HepG2 (cell line): Measurements from ENCODE around the gene FAM209A. TPM values are rescaled to one million over a fixed set of nuclear protein-coding genes. Genes with fewer than 3 reads are reported as not detected.

Experiments used
- ATAC-seq: fragments of 200-7000 bp; cut with Tn5 transposase; 3 replicates; pipeline ENCODE4 v1.9.1; 2020; ENCODE audit warnings: mild to moderate bottlenecking, moderate library complexity
- BruUV-seq: library from RNA; stranded (reverse); fragments of 400-500 nt; replicated peaks from 2 replicates; lab custom pipeline; 2021; lab: Mats Ljungman, UMichigan
- CTCF ChIA-PET: fragments of 300-600 bp; formaldehyde crosslinking; extraction: SDS; loops from one replicate; lab custom pipeline; 2021; ENCODE audit warnings: low total read pairs, inconsistent platforms, low intra/inter-chr PET ratio; lab: Yijun Ruan, JAX
- POLR2A ChIA-PET: fragments of 350-600 bp; sonication (Branson Sonifier 250); formaldehyde crosslinking; loops from one replicate; lab custom pipeline; 2020; ENCODE audit warnings: antibody characterized with exemption, inconsistent platforms; lab: Yijun Ruan, JAX
- DNase-seq: peaks from one replicate; pipeline ENCODE4 v3.0.0-alpha.2; 2015; ENCODE audit warnings: low spot score
- FAIRE-seq: peaks from 3 replicates; lab custom pipeline; 2011; peaks lifted over from hg19 to GRCh38; lab: Jason Lieb, UNC
- H2AFZ ChIP-seq: one replicate; pipeline ENCODE4 v1.6.1; 2011; ENCODE audit warnings: low read length, inconsistent platforms
- H3K27ac ChIP-seq: fragments of 300-600 bp; 3 replicates; pipeline ENCODE4 v1.8.0; 2011; ENCODE audit warnings: mixed run types, mild to moderate bottlenecking, mixed read lengths, low read length, inconsistent platforms; ENCODE audit not compliant: insufficient read depth; ENCODE audit errors: extremely low read length
- H3K27me3 ChIP-seq, 2 experiments: fragments of 200-600 bp in 1 of 2; 2 replicates in 1 of 2; 3 replicates in 1 of 2; pipeline versions ENCODE4 v1.6.0 to v1.8.0; 2011; ENCODE audit warnings: low read length in 2 of 2, mild to moderate bottlenecking in 2 of 2, moderate library complexity in 2 of 2, inconsistent platforms in 1 of 2; ENCODE audit not compliant: insufficient read depth in 2 of 2, control insufficient read depth in 1 of 2
- H3K36me3 ChIP-seq, 2 experiments: fragments of 200-600 bp in 1 of 2; replicated peaks in 1 of 2; 2 replicates in 1 of 2; 3 replicates in 1 of 2; pipeline versions ENCODE4 v1.5.1 to v1.8.0; 2011; ENCODE audit warnings: low read length in 2 of 2, inconsistent platforms in 1 of 2; ENCODE audit not compliant: insufficient read depth in 2 of 2, control insufficient read depth in 1 of 2
- H3K4me1 ChIP-seq: 2 replicates; pipeline ENCODE4 v1.5.1; 2012; ENCODE audit warnings: low read length, inconsistent platforms; ENCODE audit not compliant: insufficient read depth
- H3K4me2 ChIP-seq: 2 replicates; pipeline ENCODE4 v1.6.0; 2011; ENCODE audit warnings: low read depth, low read length, inconsistent platforms
- H3K4me3 ChIP-seq, 3 experiments: fragments of 200-600 bp in 1 of 3; sonication (generic), shearing (Covaris generic) in 1 of 3; replicated peaks in 1 of 3; 2 replicates each; pipeline ENCODE4 v1.5.1; 2011 to 2016; ENCODE audit warnings: low read length in 3 of 3, inconsistent platforms in 2 of 3, low read depth in 2 of 3, mild to moderate bottlenecking in 2 of 3, control low read depth in 1 of 3, mixed read lengths in 1 of 3; ENCODE audit not compliant: insufficient read depth in 1 of 3
- H3K79me2 ChIP-seq: one replicate; pipeline ENCODE4 v1.6.1; 2011; ENCODE audit warnings: low read length, inconsistent platforms; ENCODE audit not compliant: insufficient read depth
- H3K9ac ChIP-seq: 2 replicates; pipeline ENCODE4 v1.6.0; 2011; ENCODE audit warnings: mild to moderate bottlenecking, low read depth, low read length, inconsistent platforms; ENCODE audit not compliant: insufficient read depth
- H3K9me3 ChIP-seq: 2 replicates; pipeline ENCODE4 v1.5.1; 2012; ENCODE audit warnings: mild to moderate bottlenecking, low read length
- H4K20me1 ChIP-seq: 2 replicates; pipeline ENCODE4 v1.6.0; 2011; ENCODE audit warnings: inconsistent platforms, mild to moderate bottlenecking, low read length, moderate library complexity; ENCODE audit not compliant: insufficient read depth
- CERS6 ChIP-seq: sonication (generic); formaldehyde crosslinking; IDR thresholded peaks from 2 replicates; pipeline ENCODE4 v1.5.0; 2020; ENCODE audit warnings: missing genetic modification reagents
- ELF1 ChIP-seq: sonication (generic); formaldehyde crosslinking; IDR thresholded peaks from 2 replicates; pipeline ENCODE4 v1.4.0; 2020; ENCODE audit warnings: missing genetic modification reagents
- GATAD2A ChIP-seq: IDR thresholded peaks from 2 replicates; pipeline ENCODE4 v1.6.1; 2016
- KDM2A ChIP-seq: sonication (generic); formaldehyde crosslinking; IDR thresholded peaks from 2 replicates; pipeline ENCODE4 v1.4.0; 2020; ENCODE audit warnings: low read depth, missing genetic modification reagents, borderline replicate concordance
- NFKB2 ChIP-seq: sonication (generic); formaldehyde crosslinking; IDR thresholded peaks from 2 replicates; pipeline ENCODE4 v1.4.0; 2020; ENCODE audit warnings: missing genetic modification reagents, borderline replicate concordance
- RBM22 ChIP-seq: fragments of 200-400 bp; formaldehyde crosslinking; optimal IDR thresholded peaks from 2 replicates; pipeline ENCODE3; 2017; ENCODE audit warnings: mild to moderate bottlenecking, low read length, moderate library complexity
- RNF219 ChIP-seq: sonication (generic); formaldehyde crosslinking; IDR thresholded peaks from 2 replicates; pipeline ENCODE4 v1.5.0; 2020; ENCODE audit warnings: mild to moderate bottlenecking, missing genetic modification reagents
- ZBTB26 ChIP-seq: IDR thresholded peaks from 2 replicates; pipeline ENCODE4 v1.6.1; 2016; ENCODE audit warnings: missing compliant biosample characterization, missing genetic modification reagents, borderline replicate concordance
- ZNF12 ChIP-seq: sonication (generic); formaldehyde crosslinking; IDR thresholded peaks from 2 replicates; pipeline ENCODE4 v1.5.0; 2020; ENCODE audit warnings: missing genetic modification reagents
- ZNF260 ChIP-seq: sonication (generic); formaldehyde crosslinking; IDR thresholded peaks from 2 replicates; pipeline ENCODE4 v1.4.0; 2020; ENCODE audit warnings: missing genetic modification reagents, low read depth, mild to moderate bottlenecking, borderline replicate concordance
- ZNF839 ChIP-seq: sonication (generic); formaldehyde crosslinking; IDR thresholded peaks from 2 replicates; pipeline ENCODE4 v1.4.0; 2020; ENCODE audit warnings: missing genetic modification reagents, mild to moderate bottlenecking, borderline replicate concordance
- ZSCAN9 ChIP-seq: IDR thresholded peaks from 2 replicates; pipeline ENCODE4 v1.6.1; 2016; ENCODE audit warnings: borderline replicate concordance
- WGBS: methylation state at CpG from one replicate; pipeline ENCODE4 v1.1.6; 2017; ENCODE audit warnings: low lambda C conversion rate; 5-methylcytosine and 5-hydroxymethylcytosine counted together
- in situ Hi-C: cut with HindIII; loops from 2 replicates; pipeline ENCODE4 v1.10.0; 2017; ENCODE audit warnings: low pct_unique_long_range_greater_than_20kb; ENCODE audit not compliant: extremely low pct_ligation_motif_present
- intact Hi-C: fragments of 100-400 bp; cut with micrococcal nuclease; formaldehyde crosslinking; loops from one replicate; pipeline ENCODE4 v1.10.0; 2022; ENCODE audit not compliant: unreplicated experiment
- polyA plus RNA-seq, 8 experiments: library from polyadenylated mRNA; depleted of rRNA in 3 of 8; stranded (reverse) in 7 of 8; unstranded in 1 of 8; fragments of >200 nt; fragmentation: Illumina TruSeq in 4 of 8; extraction: Trizol in 4 of 8; gene quantifications; 2 replicates each; pipeline versions ENCODE4 v1.2.1 to v1.2.3, GENCODE V29; 2011 to 2016; ENCODE audit warnings: low read depth in 4 of 8, missing spikeins in 1 of 8, mixed read lengths in 1 of 8; ENCODE audit not compliant: insufficient read depth in 1 of 8
- total RNA-seq, 5 experiments: library from RNA; depleted of rRNA; stranded (reverse); fragments of >200 nt; fragmentation: Illumina TruSeq; extraction: Trizol; gene quantifications; 2 replicates each; pipeline ENCODE4 v1.2.3, GENCODE V29; 2016; ENCODE audit warnings: low read depth in 1 of 5

FAM209A gene
- total and polyA plus RNA-seq, 2 of the 13 experiments (the other 11 are each of a cell fraction or from before 2014, with no cell fraction given): 0.15 to 0.36 TPM

GRCh38 chr20:56570832-56571231 is 46.3 kb downstream of the FAM209A start:
- intact Hi-C loops (no loop called here), in situ Hi-C loops (loop anchor here (25.0 kb wide), 1 partner anchor 1909 kb away; no protein-coding TSS in a partner anchor)
- BruUV-seq: no TSS peak
- 3% methylated on average over 2 of the region's 2 CpGs for WGBS
- no peak for TF ChIP-seq RBM22
- no peak for TF ChIP-seq RNF219 (CRISPR knock-in tag)
- TF ChIP-seq ELF1: no peak
- no peak for TF ChIP-seq KDM2A (CRISPR knock-in tag)
- no peak for TF ChIP-seq CERS6
- no peak for TF ChIP-seq ZNF839 (CRISPR knock-in tag)
- no peak for TF ChIP-seq ZSCAN9
- TF ChIP-seq ZNF260 (CRISPR knock-in tag): no peak
- no peak for TF ChIP-seq NFKB2 (CRISPR knock-in tag)
- TF ChIP-seq ZNF12 (CRISPR knock-in tag): no peak
- no peak for TF ChIP-seq GATAD2A (CRISPR knock-in tag)
- no peak for TF ChIP-seq ZBTB26 (CRISPR knock-in tag)
- H3K27me3 ChIP-seq: peaks cover 0 to 21% of the 10 kb centered on the region in 2 experiments; a peak in 3 of 5 replicates
- DNase-seq: no peak
- H3K4me1 ChIP-seq: no peaks in the 10 kb centered on the region
- H3K9ac ChIP-seq: no peak overlapping the region
- ChIA-PET CTCF (no interaction called here), POLR2A (no interaction called here)
- no peak overlapping the region for H3K4me3 ChIP-seq
- no peak for FAIRE-seq
- no peak for ATAC-seq
- no peaks in the 10 kb centered on the region for H4K20me1 ChIP-seq
- no peaks in the 10 kb centered on the region for H3K79me2 ChIP-seq
- H2AFZ ChIP-seq: no peak overlapping the region
- H3K4me2 ChIP-seq: no peak overlapping the region
- H3K27ac ChIP-seq: no peak overlapping the region
- H3K9me3 ChIP-seq: no peaks in the 10 kb centered on the region
- no peaks in the 10 kb centered on the region for H3K36me3 ChIP-seq
